ENCODE data around the gene ANKRD35.
"Not testable (repeated sequence)": the region's sequence is repeated elsewhere in the genome, so short reads cannot be mapped to it uniquely, and the experiment has no call there.

ANKRD35 gene

GRCh38 chr1:145818095-145818494 is 67.6 kb downstream of the ANKRD35 start:
- H3K4me1 Mint-ChIP-seq (ENCODE audit: low read depth) = peaks cover 11% of the 10 kb centered on the region
- H3K27ac Mint-ChIP-seq; H3K27me3 Mint-ChIP-seq; H3K9me3 Mint-ChIP-seq (ENCODE audit: low read depth); H3K36me3 Mint-ChIP-seq; H3K4me3 Mint-ChIP-seq: not testable (repeated sequence)

Measured in activated naive CD8-positive, alpha-beta T cell (primary cell).